Thoracic aorta (tissue), 2 donors: ENCODE results near the gene OSBP2. TPM values are rescaled to one million over a fixed set of nuclear protein-coding genes. Genes with fewer than 3 reads are reported as not detected.

Source experiments
- ATAC-seq: fragments of 150-250 bp; one replicate; pipeline ENCODE4 v1.8.0; 2017; ENCODE audit warnings: low read depth; ENCODE audit not compliant: insufficient number of reproducible peaks, low FRiP score
- DNase-seq: peaks from one replicate; pipeline ENCODE4 v3.0.0-alpha.2; 2020; ENCODE audit warnings: low spot score
- H3K27ac ChIP-seq, 2 donors: fragments of 200-600 bp; sonication (generic); 1 replicate in 1 of 2; 2 replicates in 1 of 2; pipeline ENCODE4 v1.5.1; 2016; ENCODE audit warnings: mild to moderate bottlenecking in 2 of 2, moderate library complexity in 2 of 2
- H3K27me3 ChIP-seq: fragments of 200-600 bp; sonication (generic); replicated peaks from 2 replicates; pipeline ENCODE4 v1.6.0; 2016; ENCODE audit warnings: mild to moderate bottlenecking; ENCODE audit not compliant: insufficient read depth
- H3K36me3 ChIP-seq: fragments of 200-600 bp; sonication (generic); one replicate; pipeline ENCODE4 v1.5.1; 2016
- H3K4me1 ChIP-seq, 2 donors: fragments of 200-600 bp; sonication (generic); 1 replicate in 1 of 2; 2 replicates in 1 of 2; pipeline versions ENCODE4 v1.5.1 to v1.6.0; 2016; ENCODE audit warnings: low read depth in 2 of 2, mild to moderate bottlenecking in 1 of 2; ENCODE audit not compliant: control insufficient read depth in 1 of 2
- H3K4me3 ChIP-seq: fragments of 200-600 bp; sonication (generic); 2 replicates; pipeline ENCODE4 v1.5.1; 2016; ENCODE audit warnings: mild to moderate bottlenecking
- H3K9me3 ChIP-seq: fragments of 200-600 bp; sonication (generic); 2 replicates; pipeline ENCODE4 v1.5.1; 2016
- CTCF ChIP-seq: fragments of 200-600 bp; sonication (generic); IDR thresholded peaks from one replicate; pipeline ENCODE4 v1.5.1; 2019; ENCODE audit warnings: antibody characterized with exemption
- total RNA-seq, 2 donors: library from RNA; depleted of rRNA; stranded (reverse); fragments of >200 nt; gene quantifications; one replicate each; pipeline versions ENCODE4 v1.1.0 to v1.2.3, GENCODE V29; 2016

OSBP2 gene
- total RNA-seq, 2 donors from 2014 or later: 0.71 to 3.0 TPM

- Histone ChIP-seq H3K4me1 (no peaks in the 10 kb centered on the region), H3K27me3 (no peaks in the 10 kb centered on the region), H3K4me3 (no peak overlapping the region), H3K9me3 (no peaks in the 10 kb centered on the region), H3K27ac (no peak overlapping the region), H3K36me3 (no peaks in the 10 kb centered on the region)
- DNase-seq: no peak
- TF ChIP-seq CTCF: no peak
- ATAC-seq: no peak
Measured at GRCh38 chr22:30687358-30687757, 7.3 kb upstream of the OSBP2 start.

GRCh38 chr22:30689622-30690021 is 5.1 kb upstream of the OSBP2 start:
- H3K27me3 ChIP-seq: no peaks in the 10 kb centered on the region
- no peak overlapping the region for H3K27ac ChIP-seq
- H3K4me1 ChIP-seq: peaks cover 0 to 3% of the 10 kb centered on the region in 2 donors
- ATAC-seq (no peak), DNase-seq (no peak)
- no peak for TF ChIP-seq CTCF
- H3K4me3 ChIP-seq: no peak overlapping the region
- H3K36me3 ChIP-seq: no peaks in the 10 kb centered on the region
- H3K9me3 ChIP-seq: no peaks in the 10 kb centered on the region

DNA sequence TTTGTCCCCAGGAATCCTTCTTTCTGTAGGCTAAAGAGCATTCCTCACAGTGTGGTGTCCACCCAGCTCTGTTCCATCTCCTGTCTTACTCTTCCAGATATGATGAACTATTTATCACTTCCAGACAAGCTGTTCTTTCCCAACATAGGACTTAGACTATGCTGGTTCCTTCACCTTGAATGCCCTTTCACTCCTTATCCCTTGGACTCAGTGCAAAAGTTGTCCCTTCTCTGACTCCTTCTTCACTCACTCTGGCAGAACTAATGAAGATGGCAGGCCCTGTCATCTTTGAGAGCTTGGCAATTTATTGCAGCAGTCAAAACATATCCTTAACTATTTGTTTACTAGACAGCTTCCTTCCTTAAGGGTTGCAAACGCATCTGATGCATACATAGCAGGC is 3.5 kb upstream of the OSBP2 start:
- Histone ChIP-seq H3K4me1 (peaks cover 5 to 7% of the 10 kb centered on the region in 2 donors), H3K27me3 (no peaks in the 10 kb centered on the region), H3K4me3 (no peak overlapping the region), H3K9me3 (no peaks in the 10 kb centered on the region), H3K27ac (no peak overlapping the region), H3K36me3 (no peaks in the 10 kb centered on the region)
- no peak for TF ChIP-seq CTCF
- DNase-seq (no peak), ATAC-seq (no peak)

DNA sequence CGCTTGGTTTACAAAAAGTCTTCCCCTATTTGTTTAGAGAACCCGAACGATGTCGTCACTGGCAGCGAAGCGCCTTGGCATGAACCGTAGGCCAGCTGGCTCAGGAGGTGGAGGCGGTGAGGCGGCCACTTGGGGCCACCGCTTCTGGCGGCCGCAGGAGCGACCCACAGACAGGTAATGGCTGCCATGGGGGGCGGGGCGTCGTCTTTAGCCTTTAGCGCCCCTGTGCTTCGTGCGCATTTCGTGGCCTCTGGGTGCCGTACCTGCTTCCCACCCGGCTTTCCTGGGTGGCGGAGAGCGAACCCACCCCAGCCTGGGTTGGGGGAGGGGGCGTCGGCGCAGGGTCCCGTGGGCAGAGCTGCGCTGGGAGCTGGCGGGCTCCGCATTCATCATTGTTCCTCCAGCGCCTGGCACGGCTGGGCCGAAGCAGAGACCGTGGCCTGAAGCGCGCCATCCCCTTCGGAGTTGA is 469 bp upstream of the OSBP2 start:
- peak overlapping the region; percentile 75 for H3K4me3 ChIP-seq
- no peaks in the 10 kb centered on the region for H3K36me3 ChIP-seq
- TF ChIP-seq CTCF: no peak
- H3K27me3 ChIP-seq: no peaks in the 10 kb centered on the region
- peaks cover 5 to 7% of the 10 kb centered on the region in 2 donors for H3K4me1 ChIP-seq
- H3K9me3 ChIP-seq: no peaks in the 10 kb centered on the region
- no peak for ATAC-seq
- no peak overlapping the region for H3K27ac ChIP-seq
- peak; percentile 2 for DNase-seq

GRCh38 chr22:30695351-30695851 is 727 bp downstream of the OSBP2 start:
- ATAC-seq (no peak), DNase-seq (no peak)
- no peaks in the 10 kb centered on the region for H3K36me3 ChIP-seq
- no peak for TF ChIP-seq CTCF
- H3K4me1 ChIP-seq: peaks cover 5 to 7% of the 10 kb centered on the region in 2 donors
- no peaks in the 10 kb centered on the region for H3K27me3 ChIP-seq
- no peak overlapping the region for H3K27ac ChIP-seq
- no peaks in the 10 kb centered on the region for H3K9me3 ChIP-seq
- H3K4me3 ChIP-seq: peak overlapping the region; percentile 69
